Measurements from ENCODE around the gene MRPS34. TPM values are rescaled to one million over a fixed set of nuclear protein-coding genes. Genes with fewer than 3 reads are reported as not detected.

Gene MRPS34
- total RNA-seq, 2 donors from 2014 or later = 51.4 to 99.6 TPM

DNA sequence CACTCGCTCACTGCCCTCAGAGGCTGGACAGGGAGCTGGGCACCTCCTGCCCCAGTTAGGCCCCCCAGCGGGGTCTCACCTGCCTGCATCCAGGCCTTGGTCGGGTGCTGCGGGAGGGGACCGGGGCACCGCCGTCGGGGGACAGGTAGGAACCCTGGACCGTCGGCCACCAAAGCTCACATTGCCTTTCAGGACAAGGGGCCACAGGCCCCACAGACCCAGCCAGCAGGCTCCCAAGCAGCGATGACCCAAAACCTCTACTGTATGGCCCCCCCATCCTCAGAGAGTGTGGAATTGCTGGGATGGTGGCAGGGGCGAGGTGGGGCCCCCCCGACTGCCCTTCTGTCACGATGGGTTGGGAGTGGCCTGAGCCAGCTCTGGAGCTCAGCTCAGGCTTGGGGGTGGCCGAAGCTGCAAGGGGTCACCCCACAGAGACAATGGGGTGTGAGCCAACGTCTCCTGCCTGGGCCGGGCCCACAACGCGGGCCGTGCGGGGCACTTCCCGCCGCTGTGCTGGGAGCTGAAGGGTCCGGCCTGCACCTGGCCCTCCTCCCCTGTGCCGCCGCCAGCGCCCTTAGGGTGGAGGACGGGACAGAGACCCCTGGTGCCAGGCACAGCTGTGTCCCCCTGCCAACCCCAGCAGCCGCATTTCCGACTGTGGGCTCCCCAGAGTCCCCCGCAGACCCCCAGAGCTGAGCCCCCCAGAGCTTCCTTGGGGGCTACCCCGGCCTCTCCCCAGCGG is 20.1 kb upstream of the MRPS34 start:
- Histone ChIP-seq H3K27me3 (no peaks in the 10 kb centered on the region), H3K36me3 (replicated peaks in 1 of 2; ENCODE audit: insufficient read depth in 1 of 2, low read depth in 2 of 2) (peaks cover 0 to 4% of the 10 kb centered on the region in 2 donors), H3K9me3 (no peaks in the 10 kb centered on the region), H3K4me1 (peaks cover 27% of the 10 kb centered on the region), H3K27ac (peak overlapping the region; percentile 47 to 83 (median 72)), H3K4me3 (no peak overlapping the region)
- ATAC-seq = no peak
- 40 to 47% methylated on average over 3 to 23 of the region's 33 CpGs for WGBS, 2 donors
- intact Hi-C loops (cut with DNase I) = no loop called here
- DNase-seq = no peak
- no peak for TF ChIP-seq POLR2A (IDR thresholded peaks at IDR 0.05)
- TF ChIP-seq, protein P1, sequence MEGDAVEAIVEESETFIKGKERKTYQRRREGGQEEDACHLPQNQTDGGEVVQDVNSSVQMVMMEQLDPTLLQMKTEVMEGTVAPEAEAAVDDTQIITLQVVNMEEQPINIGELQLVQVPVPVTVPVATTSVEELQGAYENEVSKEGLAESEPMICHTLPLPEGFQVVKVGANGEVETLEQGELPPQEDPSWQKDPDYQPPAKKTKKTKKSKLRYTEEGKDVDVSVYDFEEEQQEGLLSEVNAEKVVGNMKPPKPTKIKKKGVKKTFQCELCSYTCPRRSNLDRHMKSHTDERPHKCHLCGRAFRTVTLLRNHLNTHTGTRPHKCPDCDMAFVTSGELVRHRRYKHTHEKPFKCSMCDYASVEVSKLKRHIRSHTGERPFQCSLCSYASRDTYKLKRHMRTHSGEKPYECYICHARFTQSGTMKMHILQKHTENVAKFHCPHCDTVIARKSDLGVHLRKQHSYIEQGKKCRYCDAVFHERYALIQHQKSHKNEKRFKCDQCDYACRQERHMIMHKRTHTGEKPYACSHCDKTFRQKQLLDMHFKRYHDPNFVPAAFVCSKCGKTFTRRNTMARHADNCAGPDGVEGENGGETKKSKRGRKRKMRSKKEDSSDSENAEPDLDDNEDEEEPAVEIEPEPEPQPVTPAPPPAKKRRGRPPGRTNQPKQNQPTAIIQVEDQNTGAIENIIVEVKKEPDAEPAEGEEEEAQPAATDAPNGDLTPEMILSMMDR (IDR thresholded peaks at IDR 0.05) = no peak

DNA sequence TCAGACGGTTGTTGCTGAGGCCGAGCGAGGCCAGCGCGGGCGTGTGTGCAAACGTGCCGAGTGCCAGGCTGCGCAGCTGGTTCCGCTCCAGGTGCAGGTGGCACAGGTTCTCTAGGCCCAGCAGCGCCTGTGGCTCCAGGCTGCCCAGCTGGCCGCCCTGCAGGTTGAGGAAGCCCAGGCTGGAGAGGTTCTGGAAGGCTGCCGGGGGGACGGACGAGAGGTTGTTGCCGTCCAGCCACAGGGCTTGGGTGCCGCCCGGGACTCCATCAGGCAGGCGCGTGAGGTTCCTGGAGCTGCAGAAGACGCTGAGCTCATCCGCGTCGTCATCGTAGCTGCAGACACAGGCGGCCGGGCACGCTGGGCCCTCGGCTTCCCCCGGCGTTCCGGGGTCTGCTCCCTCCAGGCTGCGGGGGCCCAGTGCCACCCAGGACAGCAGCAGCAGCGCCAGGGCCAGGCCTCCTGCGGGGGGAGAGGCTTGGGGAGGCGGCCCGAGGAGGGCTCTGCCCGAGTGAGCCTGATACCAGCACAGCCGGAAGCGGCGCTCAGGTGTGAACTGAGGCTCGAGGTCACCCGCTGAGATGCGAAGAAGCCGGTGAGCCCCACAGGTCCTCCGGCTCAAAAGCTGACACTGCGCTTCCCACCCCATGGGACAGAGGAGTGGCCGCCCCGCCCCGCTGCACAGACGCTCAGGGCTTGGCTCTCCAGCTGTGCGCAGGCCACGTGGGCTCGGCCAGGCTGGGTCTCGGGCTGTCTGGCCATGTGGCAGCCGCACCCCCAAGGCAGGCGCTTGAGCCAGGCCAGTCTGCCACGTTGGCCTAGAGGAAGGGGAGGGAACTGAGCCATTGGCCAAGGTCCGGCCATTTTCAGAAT is 19.2 kb upstream of the MRPS34 start:
- 91 to 93% methylated on average over 10 to 33 of the region's 59 CpGs for WGBS, 2 donors
- peaks cover 27% of the 10 kb centered on the region for H3K4me1 ChIP-seq
- H3K4me3 ChIP-seq = no peak overlapping the region
- H3K27me3 ChIP-seq = no peaks in the 10 kb centered on the region
- peaks cover 0 to 6% of the 10 kb centered on the region in 2 donors for H3K36me3 ChIP-seq (replicated peaks in 1 of 2; ENCODE audit: insufficient read depth in 1 of 2, low read depth in 2 of 2)
- ATAC-seq (no peak), DNase-seq (peak in 1 of 4 donors; percentile 8)
- no peaks in the 10 kb centered on the region for H3K9me3 ChIP-seq
- intact Hi-C loops (cut with DNase I) = no loop called here
- TF ChIP-seq, protein P1 (IDR thresholded peaks at IDR 0.05) = no peak
- no peak for TF ChIP-seq POLR2A (IDR thresholded peaks at IDR 0.05)
- H3K27ac ChIP-seq = peak overlapping the region in 1 of 4 donors; percentile 74

DNA sequence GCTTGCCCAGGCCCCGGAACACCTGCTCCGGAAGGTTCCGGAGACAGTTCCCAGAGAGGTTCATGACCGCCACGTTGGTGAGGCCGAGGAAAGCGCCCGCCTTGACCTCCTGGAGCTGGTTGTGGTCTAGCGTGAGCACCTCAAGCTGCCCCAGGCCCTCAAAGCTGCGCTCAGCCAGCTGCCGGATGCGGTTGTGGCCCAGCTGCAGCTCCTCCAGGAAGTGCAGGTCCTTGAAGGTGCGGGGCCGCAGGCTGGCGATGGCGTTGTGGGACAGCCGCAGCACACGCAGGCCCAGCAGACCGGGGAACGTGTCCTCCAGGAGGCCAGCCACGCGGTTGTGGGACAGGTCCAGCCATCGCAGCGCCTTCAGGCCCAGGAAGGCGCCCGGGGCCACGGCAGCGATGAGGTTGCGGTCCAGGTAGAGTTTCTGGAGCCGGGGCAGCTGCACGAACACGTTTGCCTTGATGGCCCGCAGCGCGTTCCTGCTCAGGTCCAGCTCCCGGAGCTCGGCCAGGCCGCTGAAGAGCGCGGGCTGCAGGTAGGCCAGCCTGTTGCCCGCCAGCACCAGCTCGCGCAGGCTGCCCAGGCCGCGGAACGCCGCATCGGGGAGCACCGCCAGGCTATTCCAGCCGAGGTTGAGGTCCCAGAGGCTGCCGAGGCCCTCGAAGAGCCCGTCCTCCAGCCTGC is 18.5 kb upstream of the MRPS34 start:
- Histone ChIP-seq H3K27me3 (no peaks in the 10 kb centered on the region), H3K36me3 (replicated peaks in 1 of 2; ENCODE audit: insufficient read depth in 1 of 2, low read depth in 2 of 2) (peaks cover 0 to 6% of the 10 kb centered on the region in 2 donors), H3K4me1 (peaks cover 27% of the 10 kb centered on the region), H3K9me3 (no peaks in the 10 kb centered on the region), H3K4me3 (no peak overlapping the region), H3K27ac (no peak overlapping the region)
- intact Hi-C loops (cut with DNase I) = no loop called here
- 94 to 96% methylated on average over 7 to 51 of the region's 53 CpGs for WGBS, 2 donors
- ATAC-seq (no peak), DNase-seq (no peak)
- TF ChIP-seq, protein P1 (IDR thresholded peaks at IDR 0.05) = no peak

DNA sequence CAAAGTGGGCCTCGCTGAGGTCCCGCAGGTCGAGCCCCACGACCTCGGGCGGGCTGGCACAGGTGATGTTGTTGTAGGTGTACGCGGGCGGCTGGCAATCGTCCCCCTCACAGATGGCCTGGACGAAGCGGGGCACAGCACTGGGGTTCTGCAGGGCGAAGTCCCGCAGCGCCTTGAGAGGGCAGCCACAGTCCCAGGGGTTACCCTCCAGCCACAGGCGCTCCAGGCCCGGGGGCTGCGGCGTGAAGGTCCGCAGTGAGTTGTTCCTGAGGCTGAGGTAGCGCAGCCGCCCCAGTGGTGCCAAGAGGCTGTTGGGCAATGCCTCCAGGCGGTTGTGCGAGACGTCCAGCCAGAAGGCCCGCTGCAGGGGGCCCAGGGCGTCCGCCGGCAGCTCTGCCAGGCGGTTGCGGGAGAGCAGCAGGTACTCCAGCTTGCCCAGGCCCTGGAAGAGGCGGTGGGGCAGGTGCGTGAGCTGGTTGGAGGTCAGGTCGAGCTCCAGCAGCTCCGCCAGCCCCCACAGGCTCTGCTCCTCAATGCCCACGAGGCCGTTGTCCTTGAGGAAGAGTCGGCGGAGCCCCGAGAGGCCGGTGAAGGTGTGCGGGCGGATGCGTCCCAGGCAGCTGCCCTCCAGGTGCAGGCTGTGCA is 17.8 kb upstream of the MRPS34 start:
- intact Hi-C loops (cut with DNase I) = no loop called here
- no peak for TF ChIP-seq POLR2A (IDR thresholded peaks at IDR 0.05)
- TF ChIP-seq, protein P1 (IDR thresholded peaks at IDR 0.05) = no peak
- no peaks in the 10 kb centered on the region for H3K9me3 ChIP-seq
- no peak overlapping the region for H3K4me3 ChIP-seq
- H3K27me3 ChIP-seq = no peaks in the 10 kb centered on the region
- no peak for ATAC-seq
- peaks cover 0 to 6% of the 10 kb centered on the region in 2 donors for H3K36me3 ChIP-seq (replicated peaks in 1 of 2; ENCODE audit: insufficient read depth in 1 of 2, low read depth in 2 of 2)
- 86 to 95% methylated on average over 18 to 35 of the region's 44 CpGs for WGBS, 2 donors
- no peak overlapping the region for H3K27ac ChIP-seq
- DNase-seq = peak in 2 of 4 donors; percentile 5 to 13
- H3K4me1 ChIP-seq = peaks cover 28% of the 10 kb centered on the region

Measured in body of pancreas (tissue), 4 donors.